Measurements from ENCODE around the gene LLGL1.
"Not testable (repeated sequence)": the region's sequence is repeated elsewhere in the genome, so short reads cannot be mapped to it uniquely, and the experiment has no call there.

DNA sequence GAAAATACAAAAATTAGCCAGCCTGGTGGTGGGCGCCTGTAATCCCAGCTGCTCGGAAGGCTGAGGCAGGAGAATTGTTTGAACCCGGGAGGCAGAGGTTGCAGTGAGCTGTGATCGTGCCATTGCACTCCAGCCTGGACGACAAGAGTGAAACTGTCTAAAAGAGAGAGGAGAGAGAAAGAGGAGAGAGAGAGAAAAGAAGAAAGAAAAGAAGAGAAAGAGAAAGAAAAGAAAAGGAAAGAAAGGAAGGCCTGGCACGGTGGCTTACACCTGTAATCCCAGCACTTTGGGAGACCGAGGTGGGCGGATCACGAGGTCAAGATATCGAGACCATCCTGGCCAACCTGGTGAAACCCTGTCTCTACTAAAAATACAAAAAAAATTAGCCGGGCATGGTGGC is 8.5 kb upstream of the LLGL1 start:
- TF ChIP-seq, protein P1, sequence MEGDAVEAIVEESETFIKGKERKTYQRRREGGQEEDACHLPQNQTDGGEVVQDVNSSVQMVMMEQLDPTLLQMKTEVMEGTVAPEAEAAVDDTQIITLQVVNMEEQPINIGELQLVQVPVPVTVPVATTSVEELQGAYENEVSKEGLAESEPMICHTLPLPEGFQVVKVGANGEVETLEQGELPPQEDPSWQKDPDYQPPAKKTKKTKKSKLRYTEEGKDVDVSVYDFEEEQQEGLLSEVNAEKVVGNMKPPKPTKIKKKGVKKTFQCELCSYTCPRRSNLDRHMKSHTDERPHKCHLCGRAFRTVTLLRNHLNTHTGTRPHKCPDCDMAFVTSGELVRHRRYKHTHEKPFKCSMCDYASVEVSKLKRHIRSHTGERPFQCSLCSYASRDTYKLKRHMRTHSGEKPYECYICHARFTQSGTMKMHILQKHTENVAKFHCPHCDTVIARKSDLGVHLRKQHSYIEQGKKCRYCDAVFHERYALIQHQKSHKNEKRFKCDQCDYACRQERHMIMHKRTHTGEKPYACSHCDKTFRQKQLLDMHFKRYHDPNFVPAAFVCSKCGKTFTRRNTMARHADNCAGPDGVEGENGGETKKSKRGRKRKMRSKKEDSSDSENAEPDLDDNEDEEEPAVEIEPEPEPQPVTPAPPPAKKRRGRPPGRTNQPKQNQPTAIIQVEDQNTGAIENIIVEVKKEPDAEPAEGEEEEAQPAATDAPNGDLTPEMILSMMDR (IDR thresholded peaks at IDR 0.05; ENCODE audit: insufficient read depth, low read depth, low read length): not testable (repeated sequence)
- not testable (repeated sequence) for TF ChIP-seq EZH2 (IDR thresholded peaks at IDR 0.05; ENCODE audit: insufficient read depth, low read length)

Data from astrocyte (in vitro differentiated cells and primary cell).